NCI-H2227 treated with DMSO at 0.1 percent for 48 hours (cell line): ENCODE data around the gene RNF111.
"Not testable (repeated sequence)": the region's sequence is repeated elsewhere in the genome, so short reads cannot be mapped to it uniquely, and the experiment has no call there.

Experiments used
- DNase-seq: peaks from one replicate; lab custom pipeline; 2025; lab: John Stamatoyannopoulos, UW

The RNF111 gene

DNA sequence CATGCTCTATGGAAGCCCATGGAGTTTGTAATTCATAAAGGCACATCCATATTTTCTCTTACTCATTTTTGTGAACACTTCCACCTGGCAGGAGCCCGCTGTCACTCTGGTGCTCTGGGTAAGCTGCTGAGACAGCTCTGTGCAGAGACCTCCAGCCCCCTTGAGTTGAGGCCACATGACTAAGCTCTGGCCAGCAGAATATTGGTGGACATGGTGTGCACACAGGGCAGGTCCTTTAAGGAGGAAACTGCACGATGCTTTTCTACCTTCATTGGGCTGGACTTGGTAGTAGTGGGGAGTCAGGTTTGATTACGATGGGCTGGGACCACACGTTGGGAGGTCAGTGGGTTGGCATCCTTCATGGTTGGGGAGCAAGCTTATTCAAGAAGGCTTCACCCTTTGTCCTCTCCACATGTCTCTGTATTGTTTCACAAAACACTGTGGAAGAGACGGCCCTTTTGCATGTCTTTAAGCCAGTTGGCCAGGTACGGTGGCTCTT is 146.5 kb downstream of the RNF111 start:
- no peak for DNase-seq

DNA sequence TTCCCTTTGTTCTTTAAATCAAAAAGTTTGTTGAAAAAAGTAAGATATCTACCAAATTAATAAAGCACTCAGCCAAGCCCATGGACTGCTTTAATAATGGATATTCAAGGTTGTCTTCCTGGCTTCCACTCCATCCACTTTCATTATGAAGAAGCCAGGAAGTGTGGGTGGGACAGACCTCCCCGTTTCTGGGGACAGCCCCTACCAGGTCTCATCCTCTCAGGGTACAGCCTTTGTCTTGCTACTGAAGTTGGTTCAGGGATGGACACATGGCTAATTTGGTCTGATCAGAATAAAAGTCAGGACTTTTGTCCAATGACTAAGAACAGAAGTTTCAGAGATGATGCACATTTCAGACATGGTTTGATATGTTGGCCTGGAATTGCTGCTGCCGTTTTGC is 150.1 kb downstream of the RNF111 start:
- no peak for DNase-seq

DNA sequence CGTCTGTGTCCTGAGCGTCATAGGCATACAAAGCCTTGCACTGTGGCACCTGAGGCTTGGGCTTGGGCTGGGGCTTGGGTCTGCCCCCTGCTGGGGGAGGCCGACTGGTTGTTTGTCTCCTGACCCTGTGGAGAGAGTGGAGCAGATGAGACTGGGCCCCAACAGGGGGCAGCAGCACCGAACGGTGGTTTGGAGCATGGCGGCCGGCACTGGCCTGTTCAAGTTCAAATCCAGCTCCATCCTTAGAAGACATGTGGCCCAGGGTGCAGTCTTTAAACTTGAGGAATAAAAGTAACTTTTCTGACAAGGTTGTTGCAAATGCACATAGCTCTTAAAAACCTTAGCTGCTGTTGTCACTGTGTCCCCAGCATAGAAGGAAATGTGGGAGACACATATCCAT is 150.8 kb downstream of the RNF111 start:
- no peak for DNase-seq

DNA sequence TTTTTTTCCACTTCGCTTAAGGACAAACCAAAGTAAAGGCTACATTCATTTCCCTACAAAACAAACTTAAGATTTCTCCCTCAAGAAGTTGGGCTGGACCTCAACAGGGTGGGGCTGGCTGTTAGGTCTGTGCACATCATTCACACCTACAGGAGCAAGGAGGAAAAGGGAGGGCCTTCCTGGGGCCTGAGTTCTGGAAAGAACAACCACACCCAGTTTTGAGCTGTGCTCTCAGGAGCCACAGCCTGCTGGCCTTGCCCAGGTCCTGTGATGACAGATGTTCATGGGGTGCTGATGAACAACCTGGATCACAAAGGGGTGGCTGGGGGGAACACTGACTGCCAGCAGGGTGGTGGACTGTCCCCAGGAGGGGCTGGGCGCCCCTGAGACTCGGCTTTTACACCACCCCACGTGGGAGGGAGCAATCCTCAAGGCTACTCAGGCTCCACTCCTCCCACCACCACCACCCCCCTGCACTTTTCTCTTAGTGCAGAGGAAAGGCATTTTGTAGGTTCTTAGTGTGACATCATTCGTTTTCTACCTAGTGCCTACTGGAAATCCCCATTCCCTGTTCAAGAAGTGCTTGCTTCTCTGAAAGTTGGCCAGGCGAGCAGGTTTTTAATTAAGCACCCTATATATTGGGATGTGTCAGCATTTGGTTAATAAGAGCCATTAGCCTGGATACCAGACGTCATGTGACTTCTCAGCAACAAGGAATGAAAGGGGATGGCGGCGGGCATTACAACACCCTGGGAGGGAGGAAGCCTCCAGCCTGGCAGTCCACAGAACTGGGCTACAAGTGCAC is 153.2 kb downstream of the RNF111 start:
- DNase-seq = no peak

DNA sequence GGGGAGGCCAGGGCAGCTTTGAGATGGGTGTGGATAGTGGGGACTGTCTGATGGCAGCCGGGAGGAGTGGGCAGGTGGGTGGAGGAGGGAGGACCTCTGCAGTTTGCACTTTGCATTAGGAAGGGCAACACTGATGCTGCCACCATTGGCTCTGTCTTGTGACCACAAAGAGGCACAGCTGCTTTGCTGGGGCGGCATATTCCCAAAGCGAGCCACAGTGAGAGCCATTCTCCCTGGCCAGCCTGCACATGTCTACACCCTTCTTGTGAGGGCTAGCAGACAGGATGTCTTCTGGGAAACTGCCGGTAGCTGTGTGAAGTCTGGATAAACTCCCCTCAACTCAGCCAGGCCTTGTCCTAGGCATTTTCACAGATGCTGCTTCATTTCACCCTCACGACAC is 155.8 kb downstream of the RNF111 start:
- no peak for DNase-seq

DNA sequence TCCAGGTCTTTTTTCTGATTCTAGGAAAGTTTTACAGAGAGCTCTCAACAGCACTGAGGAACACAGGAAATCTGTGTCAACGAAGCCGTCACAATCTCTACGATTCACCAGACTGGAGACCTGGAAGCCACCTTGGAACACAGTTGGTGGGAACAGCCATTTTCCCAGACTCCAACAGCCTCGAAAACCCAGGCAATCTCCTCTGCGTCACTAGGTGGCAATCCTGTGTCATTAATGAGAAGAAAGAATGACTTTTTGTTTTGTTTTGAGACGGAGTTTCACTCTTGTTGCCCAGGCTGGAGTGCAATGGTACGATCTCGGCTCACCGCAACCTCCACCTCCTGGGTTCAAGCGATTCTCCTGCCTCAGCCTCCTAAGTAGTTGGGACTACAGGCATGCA is 157.1 kb downstream of the RNF111 start:
- not testable (repeated sequence) for DNase-seq
